NCI-H1694 treated with DMSO at 0.1 percent for 48 hours (cell line): Measurements from ENCODE around the gene OGN.
A peak's percentile ranks its signal among the peaks of the same experiment; 100 is the strongest.
"Not testable (repeated sequence)": the region's sequence is repeated elsewhere in the genome, so short reads cannot be mapped to it uniquely, and the experiment has no call there.

Experiments used
- DNase-seq: peaks from one replicate; lab custom pipeline; 2025; lab: John Stamatoyannopoulos, UW

The OGN gene

GRCh38 chr9:92404042-92404836, at the start of gene OGN:
OGN (minus strand) TSS chr9:92404578; CDS start chr9:92403407, 1,171 bp downstream.
- DNase-seq = no peak

GRCh38 chr9:92446536-92446935, 42.2 kb upstream of the OGN start:
- DNase-seq = no peak

GRCh38 chr9:92444841-92445240, 40.5 kb upstream of the OGN start:
- DNase-seq = peak; percentile 47

- DNase-seq = no peak
Observed at GRCh38 chr9:92440751-92441046, 36.3 kb upstream of the OGN start.

GRCh38 chr9:92439921-92440750, 35.8 kb upstream of the OGN start:
- no peak for DNase-seq

GRCh38 chr9:92438900-92439526, 34.6 kb upstream of the OGN start:
- DNase-seq = no peak

- DNase-seq = no peak
Observed at GRCh38 chr9:92435263-92435662, 30.9 kb upstream of the OGN start.

GRCh38 chr9:92432972-92433548, 28.7 kb upstream of the OGN start:
- no peak for DNase-seq

- no peak for DNase-seq
Observed at GRCh38 chr9:92432350-92432749, 28.0 kb upstream of the OGN start.

- DNase-seq = no peak
Observed at GRCh38 chr9:92429836-92430235, 25.5 kb upstream of the OGN start.

GRCh38 chr9:92426501-92427145, 22.2 kb upstream of the OGN start:
- DNase-seq = peak; percentile 57

- DNase-seq = no peak
Observed at GRCh38 chr9:92425474-92425873, 21.1 kb upstream of the OGN start.

- DNase-seq = no peak
Observed at GRCh38 chr9:92424340-92424739, 20.0 kb upstream of the OGN start, which contains the start of gene OMD. OMD (minus strand) TSS chr9:92424471; CDS start chr9:92417558, 6,913 bp downstream.

GRCh38 chr9:92423612-92424011, 19.2 kb upstream of the OGN start:
- no peak for DNase-seq

- DNase-seq = no peak
Observed at GRCh38 chr9:92422611-92423338, 18.4 kb upstream of the OGN start.

GRCh38 chr9:92414566-92414965, 10.2 kb upstream of the OGN start:
- DNase-seq = no peak

- DNase-seq = not testable (repeated sequence)
Observed at GRCh38 chr9:92411157-92411556, 6.8 kb upstream of the OGN start.

GRCh38 chr9:92408747-92409478, 4.5 kb upstream of the OGN start:
- no peak for DNase-seq

GRCh38 chr9:92407818-92408217, 3.4 kb upstream of the OGN start:
- no peak for DNase-seq

GRCh38 chr9:92406477-92406876, 2.1 kb upstream of the OGN start:
- DNase-seq = no peak

- DNase-seq = no peak
Observed at GRCh38 chr9:92405818-92406217, 1.4 kb upstream of the OGN start.
